Osteocyte (in vitro differentiated cells): ENCODE measurements around the gene LIN28A. TPM values are rescaled to one million over a fixed set of nuclear protein-coding genes. Genes with fewer than 3 reads are reported as not detected.

Experiments used
- DNase-seq: peaks from one replicate; pipeline ENCODE4 v3.0.0; 2021; ENCODE audit warnings: mixed read lengths; ENCODE audit not compliant: unreplicated experiment; ENCODE audit errors: extremely low spot score
- H3K27ac Mint-ChIP-seq: one replicate; pipeline ENCODE4 v1.8.0; 2021; ENCODE audit warnings: mild to moderate bottlenecking, mixed read lengths; ENCODE audit not compliant: unreplicated experiment
- H3K27me3 Mint-ChIP-seq: one replicate; pipeline ENCODE4 v1.8.0; 2021; ENCODE audit warnings: mixed read lengths; ENCODE audit not compliant: unreplicated experiment
- H3K36me3 Mint-ChIP-seq: one replicate; pipeline ENCODE4 v1.8.0; 2021; ENCODE audit warnings: mixed read lengths; ENCODE audit not compliant: unreplicated experiment
- H3K4me1 Mint-ChIP-seq: one replicate; pipeline ENCODE4 v1.8.0; 2021; ENCODE audit warnings: mixed read lengths; ENCODE audit not compliant: unreplicated experiment
- H3K4me3 Mint-ChIP-seq: one replicate; pipeline ENCODE4 v1.8.0; 2021; ENCODE audit warnings: mild to moderate bottlenecking, moderate library complexity, mixed read lengths; ENCODE audit not compliant: unreplicated experiment
- H3K9me3 Mint-ChIP-seq: one replicate; pipeline ENCODE4 v1.8.0; 2021; ENCODE audit warnings: mixed read lengths; ENCODE audit not compliant: unreplicated experiment
- CTCF ChIP-seq: fragments of 200-600 bp; sonication (generic); IDR thresholded peaks from 2 replicates; pipeline ENCODE4 v1.5.0; 2021; ENCODE audit warnings: antibody characterized with exemption, mild to moderate bottlenecking, moderate library complexity
- total RNA-seq: library from RNA; stranded (reverse); gene quantifications from 2 replicates; pipeline ENCODE4 v1.2.1, GENCODE V29; 2021

Gene LIN28A
- total RNA-seq, 1 donor from 2014 or later = not detected

DNA sequence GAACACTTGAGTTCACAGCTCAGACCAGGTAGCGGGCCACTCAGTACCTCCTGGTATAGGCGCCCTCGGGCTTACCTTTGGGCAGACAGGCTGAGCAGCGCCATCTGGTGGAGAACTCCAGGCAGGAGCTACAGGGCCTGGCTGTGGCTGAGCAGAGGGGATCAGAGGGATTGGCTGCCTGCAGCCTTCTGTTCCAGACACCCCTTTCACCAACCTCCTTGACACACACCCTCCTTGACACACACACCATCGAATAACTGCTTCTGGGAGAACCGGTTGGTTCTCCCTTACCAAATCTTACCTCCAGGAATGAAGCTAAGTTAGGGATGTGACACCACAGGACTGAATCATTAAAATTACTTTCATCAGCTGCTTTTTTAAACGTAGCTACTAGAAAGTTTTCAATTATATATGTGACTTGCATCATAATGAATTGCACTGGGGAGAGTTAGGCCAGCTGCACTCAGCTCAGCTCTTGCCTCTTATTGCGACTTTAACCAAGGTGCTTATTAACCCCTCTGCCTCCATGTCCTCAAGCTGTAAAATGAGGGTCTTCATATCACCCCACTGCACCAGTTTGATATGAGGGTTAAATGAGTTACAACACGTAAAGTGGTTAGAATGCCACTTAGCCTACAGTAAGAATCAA lies 6.6 kb downstream of the LIN28A start:
- no peak overlapping the region for H3K27ac Mint-ChIP-seq
- no peaks in the 10 kb centered on the region for H3K9me3 Mint-ChIP-seq
- DNase-seq = peak; percentile 89
- H3K4me3 Mint-ChIP-seq = no peak overlapping the region
- H3K4me1 Mint-ChIP-seq = no peaks in the 10 kb centered on the region
- H3K36me3 Mint-ChIP-seq = no peaks in the 10 kb centered on the region
- H3K27me3 Mint-ChIP-seq = peaks cover 52% of the 10 kb centered on the region
- TF ChIP-seq CTCF = peak; percentile 89

DNA sequence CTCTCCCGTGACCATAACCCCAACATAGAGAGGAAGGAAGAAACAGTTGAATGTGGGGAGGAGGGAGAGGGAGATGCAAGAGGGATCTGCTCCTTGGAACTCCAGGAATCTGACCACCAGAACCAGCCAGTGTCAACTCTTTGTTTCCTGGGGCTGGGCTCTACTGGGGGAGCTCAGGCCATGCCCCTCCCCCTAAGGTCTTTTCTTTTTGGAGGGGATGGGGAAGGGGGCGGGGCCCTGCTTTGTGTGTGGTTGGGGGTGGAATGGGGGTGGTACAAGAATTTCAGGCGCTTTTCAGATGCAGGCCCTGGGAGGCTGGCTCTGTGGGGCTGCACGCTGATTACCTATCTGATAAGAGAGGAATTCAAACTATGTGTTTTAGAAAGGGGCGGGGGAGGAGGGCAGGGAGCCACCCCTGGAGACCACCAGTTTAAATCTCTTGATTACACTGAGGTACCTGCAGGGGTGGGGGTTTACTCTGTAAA lies 8.3 kb downstream of the LIN28A start:
- no peaks in the 10 kb centered on the region for H3K4me1 Mint-ChIP-seq
- TF ChIP-seq CTCF = no peak
- no peak overlapping the region for H3K27ac Mint-ChIP-seq
- no peaks in the 10 kb centered on the region for H3K9me3 Mint-ChIP-seq
- no peak for DNase-seq
- H3K4me3 Mint-ChIP-seq = no peak overlapping the region
- no peaks in the 10 kb centered on the region for H3K36me3 Mint-ChIP-seq
- peaks cover 42% of the 10 kb centered on the region for H3K27me3 Mint-ChIP-seq

- no peaks in the 10 kb centered on the region for H3K36me3 Mint-ChIP-seq
- no peaks in the 10 kb centered on the region for H3K9me3 Mint-ChIP-seq
- no peak for TF ChIP-seq CTCF
- no peaks in the 10 kb centered on the region for H3K4me1 Mint-ChIP-seq
- H3K4me3 Mint-ChIP-seq = no peak overlapping the region
- DNase-seq = no peak
- H3K27ac Mint-ChIP-seq = no peak overlapping the region
- peaks cover 36% of the 10 kb centered on the region for H3K27me3 Mint-ChIP-seq
Measured at GRCh38 chr1:26419494-26419893, 8.9 kb downstream of the LIN28A start.

GRCh38 chr1:26429721-26430120 lies 19.1 kb downstream of the LIN28A start:
- Mint-ChIP-seq H3K4me3 (no peak overlapping the region), H3K4me1 (peaks cover 23% of the 10 kb centered on the region), H3K27ac (no peak overlapping the region), H3K36me3 (peaks cover 6% of the 10 kb centered on the region), H3K27me3 (peaks cover 17% of the 10 kb centered on the region), H3K9me3 (no peaks in the 10 kb centered on the region)
- no peak for DNase-seq
- TF ChIP-seq CTCF = no peak

- TF ChIP-seq CTCF = no peak
- no peaks in the 10 kb centered on the region for H3K9me3 Mint-ChIP-seq
- H3K27me3 Mint-ChIP-seq = peaks cover 4% of the 10 kb centered on the region
- DNase-seq = peak; percentile 99
- H3K4me1 Mint-ChIP-seq = peaks cover 23% of the 10 kb centered on the region
- peak within 1 kb of the TSS; percentile 99 for H3K4me3 Mint-ChIP-seq
- H3K27ac Mint-ChIP-seq = peak within 1 kb of the TSS; percentile 98
- H3K36me3 Mint-ChIP-seq = peaks cover 6% of the 10 kb centered on the region
Measured at GRCh38 chr1:26431979-26432695, 21.5 kb downstream of the LIN28A start, which contains the start of gene DHDDS. Gene DHDDS (plus strand): TSS chr1:26432321. CDS start chr1:26432946, 625 bp downstream.
